Smooth muscle cell of the coronary artery (primary cell): ENCODE measurements around the gene GASK1B. TPM values are rescaled to one million over a fixed set of nuclear protein-coding genes. Genes with fewer than 3 reads are reported as not detected.

Experiments
- total RNA-seq: library from RNA; depleted of rRNA; stranded (reverse); fragments of >200 nt; gene quantifications from 2 replicates; pipeline ENCODE4 v1.2.3, GENCODE V29; 2014; ENCODE audit warnings: low replicate concordance

Gene GASK1B
- total RNA-seq, result 15.8 and 54.2 TPM in 2 replicates

DNA sequence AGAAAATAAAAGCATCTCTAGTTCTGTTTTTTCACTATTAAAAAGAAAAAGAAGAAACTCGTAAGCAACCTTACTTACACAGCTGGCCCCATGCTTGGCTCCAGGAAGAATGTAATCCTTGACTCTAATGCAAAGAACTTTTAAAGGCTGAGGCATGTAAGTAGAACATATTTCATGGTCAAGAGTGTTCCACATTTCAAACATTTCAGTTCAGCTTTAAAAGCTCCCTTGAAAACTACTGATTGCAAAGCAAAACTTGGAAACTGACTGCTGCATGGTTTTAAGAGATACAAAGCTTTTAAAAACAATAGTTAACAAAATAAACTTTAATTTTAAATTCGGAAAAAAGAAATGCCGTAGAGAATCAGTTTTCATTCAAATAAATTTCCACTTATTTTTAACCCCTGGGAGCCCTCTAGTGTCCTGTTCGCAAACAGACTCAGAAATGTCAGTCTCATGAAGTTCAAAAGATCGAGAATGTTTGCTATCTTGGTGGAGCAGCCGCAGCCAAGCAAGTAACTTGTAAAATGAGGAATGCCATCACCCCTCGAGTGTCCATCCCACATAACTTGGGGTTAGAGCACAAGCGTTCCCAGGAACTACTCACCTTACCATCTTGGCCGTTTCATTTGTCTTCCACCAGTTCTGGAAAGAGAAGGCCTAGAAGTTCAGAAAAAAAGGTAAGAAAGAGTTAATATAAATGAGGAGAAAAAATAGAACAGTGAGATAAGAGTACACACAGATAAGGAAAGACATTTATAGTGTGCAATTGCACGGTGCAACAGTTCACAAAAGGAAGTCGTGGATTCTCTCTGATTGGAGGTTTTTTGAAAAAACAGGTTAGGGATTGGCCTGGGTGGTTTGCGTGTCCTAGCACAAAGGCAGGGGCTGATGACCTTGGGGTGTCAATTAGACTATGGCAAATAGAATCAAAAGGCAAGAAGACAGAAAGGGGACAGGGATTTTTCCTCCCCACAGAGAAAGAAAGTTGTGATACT is at the start of gene GASK1B:
Gene GASK1B (minus strand): TSS at position 765 of the 998 bp plus-strand sequence. CDS start 1,650 bp downstream, outside the sequence.

DNA sequence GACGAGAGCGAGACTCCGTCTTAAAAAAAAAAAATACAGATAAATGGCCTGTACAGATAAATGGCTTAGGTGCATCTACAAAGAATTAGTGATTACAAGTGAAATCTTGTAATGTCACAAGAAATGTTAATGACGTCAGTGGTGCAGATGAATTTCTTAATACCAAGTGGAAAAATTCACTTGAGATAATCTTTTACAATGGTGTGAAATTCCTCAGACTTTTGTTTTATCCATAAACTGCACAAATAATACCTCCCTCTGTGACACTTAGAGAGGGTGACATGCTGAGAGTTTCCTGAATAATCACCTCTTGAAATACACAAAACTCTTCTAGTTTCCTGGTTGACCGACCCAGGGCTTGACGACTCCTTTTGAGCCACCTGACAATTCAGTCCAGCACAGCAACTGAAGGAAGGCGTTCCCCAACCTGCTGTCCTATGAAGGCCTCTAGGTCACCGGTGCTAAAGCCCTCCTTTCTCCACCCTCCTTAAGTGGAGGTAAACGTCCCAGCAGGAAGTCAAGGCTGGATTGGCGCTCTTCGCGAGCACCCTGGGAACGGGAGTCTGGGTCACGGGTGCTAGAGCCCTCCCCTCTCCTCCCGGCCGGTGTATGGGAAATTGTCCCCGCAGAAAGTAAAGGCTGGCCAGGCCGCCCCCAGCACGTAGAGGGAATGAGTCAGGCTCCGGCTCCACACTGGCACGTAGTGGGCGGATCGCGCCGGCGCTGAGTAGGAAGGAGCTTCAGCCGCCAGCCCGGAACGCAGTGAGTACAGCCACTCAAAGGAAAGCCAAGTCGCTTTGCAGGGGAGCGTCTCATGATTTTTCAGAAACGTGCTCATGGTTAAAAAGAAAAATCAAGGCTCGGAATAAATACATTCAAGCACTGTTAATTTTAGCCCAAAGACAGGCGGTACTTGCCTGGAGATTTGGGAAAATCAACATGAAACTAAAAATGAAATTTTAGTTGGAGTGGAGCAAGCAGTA is 37.3 kb upstream of the GASK1B start, which contains the start of gene TMEM144:
Gene TMEM144 (plus strand): TSS at position 662 of the 983 bp plus-strand sequence. CDS start 2,182 bp downstream, outside the sequence.

Other genes with a start within 250 kb of the GASK1B start
- 3.1 and 9.8 TPM in 2 replicates for gene TMEM144, start 37.5 kb upstream of the GASK1B start, total RNA-seq